GM12878 (cell line): Measurements from ENCODE around the gene EYA2. TPM values are rescaled to one million over a fixed set of nuclear protein-coding genes. Genes with fewer than 3 reads are reported as not detected.
A peak's percentile ranks its signal among the peaks of the same experiment; 100 is the strongest.

ENCODE experiments used
- ATAC-seq: fragments of 200-7000 bp; cut with Tn5 transposase; 3 replicates; pipeline ENCODE4 v1.9.1; 2020; ENCODE audit warnings: mild to moderate bottlenecking, moderate library complexity
- BruUV-seq: library from RNA; stranded (reverse); fragments of 400-500 nt; replicated peaks from 2 replicates; lab custom pipeline; 2021; lab: Mats Ljungman, UMichigan
- CTCF ChIA-PET: fragments of 300-600 bp; sonication (Branson Sonifier 250); formaldehyde crosslinking; extraction: SDS; loops from one replicate; lab custom pipeline; 2021; ENCODE audit warnings: inconsistent platforms; lab: Yijun Ruan, JAX
- POLR2A ChIA-PET: fragments of 350-600 bp; formaldehyde crosslinking; extraction: SDS; loops from one replicate; lab custom pipeline; 2021; ENCODE audit warnings: inconsistent platforms; lab: Charles Lee
- RAD21 ChIA-PET: fragments of 300-600 bp; sonication (Branson Sonifier 250); formaldehyde crosslinking; loops from one replicate; lab custom pipeline; 2023; ENCODE audit warnings: antibody characterized with exemption; ENCODE audit not compliant: unreplicated experiment; lab: Charles Lee
- SMC1A ChIA-PET: fragments of 300-600 bp; sonication (Branson Sonifier 250); formaldehyde crosslinking; loops from one replicate; lab custom pipeline; 2023; ENCODE audit not compliant: unreplicated experiment, uncharacterized antibody; lab: Charles Lee
- DNase-seq: peaks from one replicate; pipeline ENCODE4 v3.0.0-alpha.2; 2011; ENCODE audit warnings: low read depth, low spot score
- FAIRE-seq: peaks from 3 replicates; lab custom pipeline; 2011; peaks lifted over from hg19 to GRCh38; lab: Jason Lieb, UNC
- H2AFZ ChIP-seq: 2 replicates; pipeline ENCODE4 v1.6.0; 2011; ENCODE audit warnings: low read depth, low read length, control low read depth; ENCODE audit not compliant: control insufficient read depth
- H3K27ac ChIP-seq: 2 replicates; pipeline ENCODE4 v1.5.1; 2011; ENCODE audit warnings: control low read depth; ENCODE audit not compliant: control insufficient read depth, insufficient read depth
- H3K27me3 ChIP-seq, 2 experiments: replicated peaks in 1 of 2; 2 replicates each; pipeline versions ENCODE4 v1.6.0 to v1.6.1; 2011; ENCODE audit warnings: low read length in 1 of 2; ENCODE audit not compliant: control insufficient read depth in 2 of 2, insufficient read depth in 2 of 2
- H3K36me3 ChIP-seq, 2 experiments: 2 replicates each; pipeline ENCODE4 v1.5.1; 2011; ENCODE audit warnings: low read length in 1 of 2; ENCODE audit not compliant: control insufficient read depth in 2 of 2, insufficient read depth in 2 of 2
- H3K4me1 ChIP-seq: 2 replicates; pipeline ENCODE4 v1.6.1; 2011; ENCODE audit warnings: mild to moderate bottlenecking, low read length, moderate library complexity, mixed read lengths; ENCODE audit not compliant: control insufficient read depth, insufficient read depth
- H3K4me2 ChIP-seq: 2 replicates; pipeline ENCODE4 v1.6.0; 2011; ENCODE audit warnings: control low read depth; ENCODE audit not compliant: control insufficient read depth, insufficient read depth
- H3K4me3 ChIP-seq: fragments of 200-600 bp; sonication (generic); 2 replicates; pipeline ENCODE4 v1.5.1; 2016
- H3K79me2 ChIP-seq: 2 replicates; pipeline ENCODE4 v1.6.0; 2011; ENCODE audit warnings: low read length; ENCODE audit not compliant: control insufficient read depth, insufficient read depth
- H3K9ac ChIP-seq: 2 replicates; pipeline ENCODE4 v1.8.0; 2011; ENCODE audit warnings: low read length, control low read depth, mixed read lengths; ENCODE audit not compliant: control insufficient read depth, insufficient read depth
- H3K9me3 ChIP-seq: replicated peaks from 3 replicates; pipeline ENCODE4 v1.5.1; 2011; ENCODE audit warnings: mild to moderate bottlenecking, low read length; ENCODE audit not compliant: control insufficient read depth, insufficient read depth
- H4K20me1 ChIP-seq: 2 replicates; pipeline ENCODE4 v1.6.0; 2011; ENCODE audit not compliant: control insufficient read depth, insufficient read depth
- BHLHE40 ChIP-seq, 2 experiments: fragments of 450-650 bp in 1 of 2; IDR thresholded peaks; 2 replicates each; pipeline ENCODE4 v1.6.1; 2011 to 2017; ENCODE audit warnings: low read depth in 2 of 2, borderline replicate concordance in 1 of 2, improper control_type of control experiment in 1 of 2, low read length in 1 of 2, mild to moderate bottlenecking in 1 of 2
- MEF2B ChIP-seq: fragments of 450-650 bp; IDR thresholded peaks from 2 replicates; pipeline ENCODE4 v1.6.1; 2018; ENCODE audit warnings: mild to moderate bottlenecking, moderate library complexity; ENCODE audit not compliant: partially characterized antibody, poor library complexity, severe bottlenecking
- NFYB ChIP-seq: IDR thresholded peaks from 2 replicates; pipeline ENCODE4 v1.6.1; 2011; ENCODE audit warnings: low read depth, mild to moderate bottlenecking, low read length, improper control_type of control experiment, moderate library complexity; ENCODE audit not compliant: insufficient read depth
- YBX1 ChIP-seq: fragments of 450-650 bp; IDR thresholded peaks from 2 replicates; pipeline ENCODE4 v1.6.1; 2016; ENCODE audit warnings: antibody characterized with exemption
- WGBS: methylation state at CpG from one replicate; pipeline ENCODE4 v1.1.6; 2016; ENCODE audit warnings: low lambda C conversion rate; ENCODE audit not compliant: insufficient replicate concordance, insufficient coverage; ENCODE audit errors: missing lambda C conversion rate; 5-methylcytosine and 5-hydroxymethylcytosine counted together
- in situ Hi-C: fragments of 300-500 bp; cut with MboI; formaldehyde crosslinking; loops from 9 replicates; pipeline ENCODE4 v1.14.3; 2018; ENCODE audit warnings: mixed read lengths
- intact Hi-C: fragments of 100-400 bp; cut with micrococcal nuclease; formaldehyde crosslinking; loops from one replicate; pipeline ENCODE4 v1.14.2; 2022; ENCODE audit not compliant: unreplicated experiment
- polyA plus RNA-seq, 11 experiments: library from polyadenylated mRNA; depleted of rRNA in 4 of 11; unstranded in 6 of 11; stranded (reverse) in 5 of 11; fragments of >200 nt; fragmentation: Nextera tagmentation in 4 of 11; fragmentation: Illumina TruSeq in 1 of 11; extraction: Ambion mirVana in 4 of 11; extraction: Trizol in 1 of 11; gene quantifications; 1 replicate in 1 of 11; 2 replicates in 10 of 11; pipeline versions ENCODE4 v1.2.1 to v1.2.3, GENCODE V29; 2011 to 2016; ENCODE audit warnings: inconsistent platforms in 2 of 11, missing spikeins in 2 of 11, low read depth in 1 of 11
- total RNA-seq, 4 experiments: library from RNA; depleted of rRNA in 3 of 4; stranded (reverse); fragments of >200 nt in 3 of 4; fragmentation: Illumina TruSeq in 1 of 4; extraction: Trizol in 1 of 4; gene quantifications; 2 replicates each; pipeline versions ENCODE4 v1.2.1 to v1.2.3, GENCODE V29; 2013 to 2021

Gene EYA2
- total and polyA plus RNA-seq, 10 of the 15 experiments (the other 5 are each of a cell fraction or from before 2014, with no cell fraction given): 0.20 TPM; not detected in 9

GRCh38 chr20:46865824-46866223 is 28.8 kb upstream of the EYA2 start:
- Histone ChIP-seq H3K4me1 (no peaks in the 10 kb centered on the region), H2AFZ (no peak overlapping the region), H3K27ac (no peak overlapping the region), H3K27me3 (no peaks in the 10 kb centered on the region), H3K9ac (no peak overlapping the region), H3K4me2 (no peak overlapping the region), H3K4me3 (no peak overlapping the region), H3K9me3 (no peaks in the 10 kb centered on the region), H3K36me3 (no peaks in the 10 kb centered on the region), H3K79me2 (no peaks in the 10 kb centered on the region), H4K20me1 (no peaks in the 10 kb centered on the region)
- BruUV-seq: no TSS peak
- CTCF ChIA-PET: interaction anchor here (0.9 kb wide), 1 partner anchor 19 kb away, joined by 3 read pairs; no protein-coding TSS in a partner anchor
- FAIRE-seq: no peak
- ATAC-seq: no peak
- intact Hi-C loops (no loop called here), in situ Hi-C loops (no loop called here)
- 77% methylated on average over 4 of the region's 4 CpGs for WGBS
- SMC1A ChIA-PET: interaction anchor here (0.6 kb wide), 1 partner anchor 344 kb away, joined by 3 read pairs; no protein-coding TSS in a partner anchor
- TF ChIP-seq MEF2B (no peak), BHLHE40 (IDR thresholded peaks at IDR 0.05; ENCODE audit: borderline replicate concordance in 1 of 2, low read depth in 2 of 2, low read length in 1 of 2) (no peak)
- no peak for DNase-seq
- POLR2A ChIA-PET: no interaction called here
- RAD21 ChIA-PET: no interaction called here

- Histone ChIP-seq H3K36me3 (no peaks in the 10 kb centered on the region), H3K27me3 (no peaks in the 10 kb centered on the region), H4K20me1 (no peaks in the 10 kb centered on the region), H3K79me2 (no peaks in the 10 kb centered on the region), H3K27ac (no peak overlapping the region), H3K4me3 (no peak overlapping the region), H3K4me1 (no peaks in the 10 kb centered on the region), H3K4me2 (no peak overlapping the region), H2AFZ (no peak overlapping the region), H3K9me3 (no peaks in the 10 kb centered on the region), H3K9ac (no peak overlapping the region)
- ChIA-PET RAD21 (no interaction called here), POLR2A (no interaction called here), SMC1A (no interaction called here), CTCF (no interaction called here)
- no TSS peak for BruUV-seq
- DNase-seq: no peak
- intact Hi-C loops: no loop called here
- no peak for FAIRE-seq
- in situ Hi-C loops: no loop called here
- TF ChIP-seq NFYB (0 out of 2 replicates have a peak, but pooled peaks have one; percentile 10), YBX1 (no peak)
- ATAC-seq: no peak
- WGBS: 0% methylated on average over 1 of the region's 1 CpG
These were observed 24.6 kb upstream of the EYA2 start for GRCh38 chr20:46870041-46870440.
